B cell (primary cell): ENCODE data around the gene PTPRM.

Experiments
- CTCF ChIP-seq: fragments of 200-600 bp; IDR thresholded peaks from one replicate; pipeline ENCODE4 v1.8.0; 2022; ENCODE audit warnings: antibody characterized with exemption, mild to moderate bottlenecking
- EZH2 ChIP-seq: IDR thresholded peaks from 2 replicates; pipeline ENCODE4 v1.6.1; 2012; ENCODE audit warnings: borderline replicate concordance, low read depth, mild to moderate bottlenecking, moderate library complexity, low read length; ENCODE audit not compliant: insufficient read depth, poor library complexity, severe bottlenecking

GRCh38 chr18:7859122-7859521 is 292.0 kb downstream of the PTPRM start:
- no peak for TF ChIP-seq CTCF
- TF ChIP-seq EZH2, result no peak
